Duodenal mucosa (tissue), 2 donors: ENCODE measurements around the gene HSPH1.
A peak's percentile ranks its signal among the peaks of the same experiment; 100 is the strongest.

ENCODE experiments used
- H3K27ac ChIP-seq: one replicate; pipeline ENCODE4 v1.7.0; 2013; ENCODE audit warnings: low read depth, low read length
- H3K27me3 ChIP-seq, 2 donors: one replicate each; pipeline ENCODE4 v1.7.0; 2013; ENCODE audit warnings: low read length in 2 of 2, control low read depth in 1 of 2; ENCODE audit not compliant: insufficient read depth in 2 of 2, control insufficient read depth in 1 of 2
- H3K36me3 ChIP-seq, 2 donors: one replicate each; pipeline ENCODE4 v1.7.0; 2013; ENCODE audit warnings: low read length in 2 of 2, control low read depth in 1 of 2; ENCODE audit not compliant: insufficient read depth in 2 of 2, control insufficient read depth in 1 of 2
- H3K4me1 ChIP-seq, 2 donors: one replicate each; pipeline ENCODE4 v1.7.0; 2013; ENCODE audit warnings: low read length in 2 of 2, control low read depth in 1 of 2; ENCODE audit not compliant: insufficient read depth in 2 of 2, control insufficient read depth in 1 of 2
- H3K4me3 ChIP-seq, 2 donors: one replicate each; pipeline ENCODE4 v1.7.0; 2013; ENCODE audit warnings: low read length in 2 of 2, low read depth in 1 of 2
- H3K9ac ChIP-seq, 2 donors: one replicate each; pipeline ENCODE4 v1.7.0; 2013; ENCODE audit warnings: low read length in 2 of 2, low read depth in 1 of 2
- H3K9me3 ChIP-seq, 2 donors: one replicate each; pipeline ENCODE4 v1.7.0; 2013; ENCODE audit warnings: low read length in 2 of 2, control low read depth in 1 of 2; ENCODE audit not compliant: control insufficient read depth in 1 of 2

Gene HSPH1

DNA sequence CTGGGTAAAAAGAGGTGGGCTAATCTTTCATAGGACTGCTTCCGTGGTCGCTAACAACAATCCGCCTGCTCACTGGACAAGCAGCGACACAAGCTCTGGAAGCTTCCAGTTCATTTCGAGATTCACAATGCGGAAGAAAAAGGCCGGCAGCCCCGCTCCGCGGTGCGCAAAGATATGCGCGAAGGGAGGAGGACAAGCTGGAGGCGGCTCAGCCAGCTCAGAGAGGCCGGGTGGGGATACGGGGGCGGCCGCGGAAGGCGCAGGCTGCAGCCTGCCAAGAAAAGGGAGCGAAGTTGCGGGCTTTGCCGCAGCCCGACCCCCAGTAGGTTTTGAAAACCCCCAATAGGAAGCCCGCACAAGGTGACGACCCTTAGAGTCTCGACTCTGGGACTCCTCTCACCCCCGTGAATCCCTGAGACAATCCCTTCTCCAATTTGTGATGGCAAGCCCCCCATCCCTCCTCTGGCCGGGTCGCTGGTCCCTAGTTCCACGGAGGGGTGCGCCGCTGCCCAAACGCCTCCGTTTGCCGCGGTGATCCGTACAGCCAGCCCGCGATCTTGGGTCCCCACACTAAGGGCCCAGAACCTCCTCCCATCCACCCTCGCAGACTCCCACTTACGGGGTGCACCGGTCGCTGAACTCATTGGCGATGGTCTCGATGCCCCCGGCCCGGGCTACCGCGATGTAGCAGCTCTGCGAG, 697 bp downstream of the HSPH1 start:
- Histone ChIP-seq H3K4me3 (peak overlapping the region; percentile 80 to 93), H3K9me3 (no peaks in the 10 kb centered on the region), H3K27me3 (no peaks in the 10 kb centered on the region), H3K27ac (peak overlapping the region; percentile 97), H3K36me3 (peaks cover 0 to 5% of the 10 kb centered on the region in 2 donors), H3K9ac (peak overlapping the region; percentile 97 to 99), H3K4me1 (peaks cover 15 to 24% of the 10 kb centered on the region in 2 donors)

- Histone ChIP-seq H3K27ac (no peak overlapping the region), H3K9me3 (no peaks in the 10 kb centered on the region), H3K9ac (no peak overlapping the region), H3K4me3 (peak overlapping the region; percentile 16 to 93), H3K36me3 (peaks cover 3 to 21% of the 10 kb centered on the region in 2 donors), H3K27me3 (no peaks in the 10 kb centered on the region), H3K4me1 (peaks cover 15 to 24% of the 10 kb centered on the region in 2 donors)
These were observed 2.4 kb downstream of the HSPH1 start for GRCh38 chr13:31159306-31159705.

GRCh38 chr13:31154939-31155338, 6.8 kb downstream of the HSPH1 start:
- H3K9me3 ChIP-seq = no peaks in the 10 kb centered on the region

DNA sequence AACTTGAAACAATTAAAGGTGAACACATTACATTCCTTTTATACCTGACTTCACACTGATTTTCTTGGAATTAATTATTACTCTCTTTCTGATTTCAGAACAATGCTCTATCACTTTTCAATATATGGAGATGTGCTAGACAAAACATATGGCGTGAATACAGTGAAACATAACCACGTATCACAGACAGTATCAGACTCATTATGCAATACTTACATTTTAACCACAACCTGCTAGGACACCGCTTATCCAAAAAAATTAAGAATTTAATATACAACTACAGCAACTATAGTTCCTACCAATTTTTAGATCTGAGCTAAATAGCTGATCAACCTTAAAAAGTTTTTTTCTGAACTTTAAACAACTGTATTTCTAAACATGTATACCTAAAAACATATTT, 9.9 kb downstream of the HSPH1 start:
- peaks cover 40 to 86% of the 10 kb centered on the region in 2 donors for H3K36me3 ChIP-seq
- no peaks in the 10 kb centered on the region for H3K9me3 ChIP-seq
- no peaks in the 10 kb centered on the region for H3K4me1 ChIP-seq
- no peak overlapping the region for H3K27ac ChIP-seq
- no peak overlapping the region for H3K9ac ChIP-seq
- H3K27me3 ChIP-seq = no peaks in the 10 kb centered on the region
- no peak overlapping the region for H3K4me3 ChIP-seq

More at GRCh38 chr13:31154939-31155338, 6.8 kb downstream of the HSPH1 start:
- no peak overlapping the region for H3K4me3 ChIP-seq
- peaks cover 9 to 12% of the 10 kb centered on the region in 2 donors for H3K4me1 ChIP-seq
- no peak overlapping the region for H3K9ac ChIP-seq
- peaks cover 22 to 62% of the 10 kb centered on the region in 2 donors for H3K36me3 ChIP-seq
- H3K27ac ChIP-seq = no peak overlapping the region
- no peaks in the 10 kb centered on the region for H3K27me3 ChIP-seq

- H3K36me3 ChIP-seq = peaks cover 48 to 82% of the 10 kb centered on the region in 2 donors
- H3K4me3 ChIP-seq = no peak overlapping the region
- H3K4me1 ChIP-seq = no peaks in the 10 kb centered on the region
- no peak overlapping the region for H3K27ac ChIP-seq
- H3K9me3 ChIP-seq = no peaks in the 10 kb centered on the region
- no peaks in the 10 kb centered on the region for H3K27me3 ChIP-seq
- no peak overlapping the region for H3K9ac ChIP-seq
These were observed 11.3 kb downstream of the HSPH1 start for GRCh38 chr13:31150315-31150985.

- H3K27ac ChIP-seq = no peak overlapping the region
- H3K9ac ChIP-seq = no peak overlapping the region
- H3K4me3 ChIP-seq = no peak overlapping the region
- no peaks in the 10 kb centered on the region for H3K4me1 ChIP-seq
- no peaks in the 10 kb centered on the region for H3K27me3 ChIP-seq
- H3K36me3 ChIP-seq = peaks cover 54 to 82% of the 10 kb centered on the region in 2 donors
- no peaks in the 10 kb centered on the region for H3K9me3 ChIP-seq
These were observed 12.1 kb downstream of the HSPH1 start for GRCh38 chr13:31149604-31150003.

- no peak overlapping the region for H3K9ac ChIP-seq
- H3K9me3 ChIP-seq = no peaks in the 10 kb centered on the region
- H3K27ac ChIP-seq = no peak overlapping the region
- H3K4me1 ChIP-seq = no peaks in the 10 kb centered on the region
- H3K36me3 ChIP-seq = peaks cover 60 to 76% of the 10 kb centered on the region in 2 donors
- H3K4me3 ChIP-seq = no peak overlapping the region
- no peaks in the 10 kb centered on the region for H3K27me3 ChIP-seq
These were observed 16.3 kb downstream of the HSPH1 start for GRCh38 chr13:31145417-31145816.

DNA sequence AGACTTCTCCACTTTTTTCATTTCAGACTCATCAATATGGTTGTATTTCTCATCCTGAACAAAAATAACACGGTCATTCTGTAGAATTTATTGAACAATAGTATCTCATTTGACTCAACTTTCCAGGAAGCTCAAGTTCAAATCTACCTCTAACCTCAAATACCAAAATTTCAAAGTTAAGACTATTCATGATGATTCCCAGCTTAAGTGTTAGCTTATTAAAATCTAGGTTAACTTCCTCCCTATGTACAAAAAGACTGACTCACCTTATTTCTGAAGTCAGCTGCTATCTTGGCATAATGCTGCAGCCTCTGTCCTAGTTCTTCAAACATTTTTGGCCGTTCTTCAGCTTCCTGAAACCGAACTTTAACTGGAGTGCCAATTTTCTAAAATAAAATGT, 23.2 kb downstream of the HSPH1 start:
- no peak overlapping the region for H3K27ac ChIP-seq
- no peaks in the 10 kb centered on the region for H3K9me3 ChIP-seq
- H3K27me3 ChIP-seq = no peaks in the 10 kb centered on the region
- no peaks in the 10 kb centered on the region for H3K4me1 ChIP-seq
- H3K9ac ChIP-seq = no peak overlapping the region
- H3K36me3 ChIP-seq = peaks cover 37 to 76% of the 10 kb centered on the region in 2 donors
- no peak overlapping the region for H3K4me3 ChIP-seq

DNA sequence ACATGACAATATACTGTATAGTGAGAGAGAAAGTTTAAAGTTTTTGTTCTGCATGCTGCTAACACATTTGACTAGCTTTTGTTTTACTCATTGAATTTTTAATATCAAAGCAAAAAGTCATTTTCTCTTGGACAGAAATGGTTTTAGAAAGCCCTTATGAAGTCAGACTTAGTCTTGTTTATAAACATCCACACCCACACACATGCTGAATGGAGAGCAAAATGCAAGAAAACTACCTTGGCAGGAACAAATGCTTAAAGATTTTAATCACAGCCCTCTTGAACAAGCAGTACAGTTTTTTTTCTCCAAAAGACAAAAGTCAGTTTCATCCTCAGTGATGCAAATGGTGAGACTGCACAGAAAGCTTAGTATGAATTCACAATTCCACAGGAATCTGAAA, 25.0 kb downstream of the HSPH1 start:
- Histone ChIP-seq H3K27me3 (no peaks in the 10 kb centered on the region), H3K27ac (no peak overlapping the region), H3K4me1 (no peaks in the 10 kb centered on the region), H3K4me3 (no peak overlapping the region), H3K9me3 (no peaks in the 10 kb centered on the region), H3K9ac (no peak overlapping the region), H3K36me3 (peaks cover 19 to 62% of the 10 kb centered on the region in 2 donors)

- no peaks in the 10 kb centered on the region for H3K27me3 ChIP-seq
- no peaks in the 10 kb centered on the region for H3K4me1 ChIP-seq
- no peak overlapping the region for H3K4me3 ChIP-seq
- H3K36me3 ChIP-seq = peaks cover 15 to 41% of the 10 kb centered on the region in 2 donors
- no peaks in the 10 kb centered on the region for H3K9me3 ChIP-seq
- H3K9ac ChIP-seq = no peak overlapping the region
- H3K27ac ChIP-seq = no peak overlapping the region
These were observed 27.5 kb downstream of the HSPH1 start for GRCh38 chr13:31134039-31134711.
